Ureter (tissue), 1 donor: ENCODE measurements around the gene WDR86. TPM values are rescaled to one million over a fixed set of nuclear protein-coding genes. Genes with fewer than 3 reads are reported as not detected.

Experiments used
- DNase-seq: peaks from one replicate; pipeline ENCODE4 v3.0.0-alpha.2; 2020; ENCODE audit warnings: low spot score
- total RNA-seq: library from RNA; stranded (reverse); gene quantifications from one replicate; pipeline ENCODE4 v1.2.4, GENCODE V29; 2023
- donor health status: DM: yes; HTN: yes; CAD: no.

Gene WDR86
- total RNA-seq, 1 donor from 2014 or later, result 4.3 TPM

GRCh38 chr7:151406886-151407583, 2.8 kb downstream of the WDR86 start:
- no peak for DNase-seq

GRCh38 chr7:151406051-151406875, 3.6 kb downstream of the WDR86 start:
- DNase-seq, result no peak

GRCh38 chr7:151405588-151405987, 4.2 kb downstream of the WDR86 start:
- no peak for DNase-seq

GRCh38 chr7:151405056-151405455, 4.8 kb downstream of the WDR86 start:
- DNase-seq, result no peak

GRCh38 chr7:151404216-151405011, 5.4 kb downstream of the WDR86 start:
- DNase-seq, result no peak

- DNase-seq, result no peak
Measured at GRCh38 chr7:151403764-151404163, 6.1 kb downstream of the WDR86 start.

- no peak for DNase-seq
Measured at GRCh38 chr7:151402029-151402835, 7.6 kb downstream of the WDR86 start.

GRCh38 chr7:151400626-151401315, 9.1 kb downstream of the WDR86 start:
- no peak for DNase-seq

- DNase-seq, result no peak
Measured at GRCh38 chr7:151399906-151400305, 9.9 kb downstream of the WDR86 start.

GRCh38 chr7:151399305-151399601, 10.6 kb downstream of the WDR86 start:
- DNase-seq, result no peak

- DNase-seq, result no peak
Measured at GRCh38 chr7:151398446-151399304, 11.2 kb downstream of the WDR86 start.

- DNase-seq, result no peak
Measured at GRCh38 chr7:151397026-151397425, 12.8 kb downstream of the WDR86 start.

GRCh38 chr7:151396328-151396970, 13.4 kb downstream of the WDR86 start:
- DNase-seq, result no peak

GRCh38 chr7:151395036-151395367, 14.8 kb downstream of the WDR86 start:
- no peak for DNase-seq

GRCh38 chr7:151394076-151395035, 15.5 kb downstream of the WDR86 start:
- DNase-seq, result no peak

- DNase-seq, result no peak
Measured at GRCh38 chr7:151393031-151393977, 16.5 kb downstream of the WDR86 start.

GRCh38 chr7:151392426-151392825, 17.4 kb downstream of the WDR86 start:
- DNase-seq, result no peak
